ENCODE results near the gene MX2.

DNA sequence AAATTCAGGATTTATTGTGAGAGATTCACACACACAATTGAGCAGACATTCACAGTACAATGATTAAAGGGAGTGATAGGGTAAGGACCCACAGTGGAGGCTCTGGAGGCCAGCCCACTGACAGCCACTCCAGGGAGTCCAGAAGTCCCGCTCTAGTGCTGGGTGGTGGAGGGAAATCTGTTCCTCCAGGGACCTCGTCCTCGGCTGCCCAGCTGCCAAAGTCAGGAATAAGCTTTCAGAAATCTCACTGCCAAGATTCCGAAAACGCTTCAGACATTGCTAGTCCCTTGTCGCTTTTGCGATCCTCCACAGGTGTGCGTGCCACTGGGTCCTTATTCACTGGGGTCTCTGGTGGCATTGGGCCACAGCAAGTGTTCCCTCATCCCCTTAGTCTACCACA is 66.5 kb downstream of the MX2 start:
- TF ChIP-seq RFX5 (IDR thresholded peaks at IDR 0.05; ENCODE audit: borderline replicate concordance, low read depth, low read length) (no peak), CHD1 (IDR thresholded peaks at IDR 0.05; ENCODE audit: low read depth, low read length) (no peak), TAF1 (IDR thresholded peaks at IDR 0.05; ENCODE audit: low read depth, low read length) (no peak), EP300 (IDR thresholded peaks at IDR 0.05; ENCODE audit: borderline replicate concordance in 1 of 2, low read depth in 2 of 2, low read length in 2 of 2) (no peak), SIX5 (IDR thresholded peaks at IDR 0.05; ENCODE audit: low read depth, low read length) (no peak), POLR2A (IDR thresholded peaks at IDR 0.05; ENCODE audit: control extremely low read depth in 1 of 2, low read depth in 2 of 2, low read length in 2 of 2) (no peak), SIN3A (conservative IDR thresholded peaks at IDR 0.05 in 1 of 2, IDR thresholded peaks at IDR 0.05 in 1 of 2; ENCODE audit: low read depth in 1 of 2, low read length in 2 of 2) (no peak), GTF2F1 (IDR thresholded peaks at IDR 0.05; ENCODE audit: borderline replicate concordance, low read depth, low read length) (no peak), NANOG (IDR thresholded peaks at IDR 0.05; ENCODE audit: insufficient read depth, low read depth, low read length, poor library complexity, severe bottlenecking) (no peak)
- TF ChIP-seq, protein P1, sequence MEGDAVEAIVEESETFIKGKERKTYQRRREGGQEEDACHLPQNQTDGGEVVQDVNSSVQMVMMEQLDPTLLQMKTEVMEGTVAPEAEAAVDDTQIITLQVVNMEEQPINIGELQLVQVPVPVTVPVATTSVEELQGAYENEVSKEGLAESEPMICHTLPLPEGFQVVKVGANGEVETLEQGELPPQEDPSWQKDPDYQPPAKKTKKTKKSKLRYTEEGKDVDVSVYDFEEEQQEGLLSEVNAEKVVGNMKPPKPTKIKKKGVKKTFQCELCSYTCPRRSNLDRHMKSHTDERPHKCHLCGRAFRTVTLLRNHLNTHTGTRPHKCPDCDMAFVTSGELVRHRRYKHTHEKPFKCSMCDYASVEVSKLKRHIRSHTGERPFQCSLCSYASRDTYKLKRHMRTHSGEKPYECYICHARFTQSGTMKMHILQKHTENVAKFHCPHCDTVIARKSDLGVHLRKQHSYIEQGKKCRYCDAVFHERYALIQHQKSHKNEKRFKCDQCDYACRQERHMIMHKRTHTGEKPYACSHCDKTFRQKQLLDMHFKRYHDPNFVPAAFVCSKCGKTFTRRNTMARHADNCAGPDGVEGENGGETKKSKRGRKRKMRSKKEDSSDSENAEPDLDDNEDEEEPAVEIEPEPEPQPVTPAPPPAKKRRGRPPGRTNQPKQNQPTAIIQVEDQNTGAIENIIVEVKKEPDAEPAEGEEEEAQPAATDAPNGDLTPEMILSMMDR (IDR thresholded peaks at IDR 0.05; ENCODE audit: control extremely low read depth in 1 of 3, insufficient read depth in 1 of 3, low read depth in 1 of 3, low read length in 3 of 3) = no peak
- TF ChIP-seq, protein P2, sequence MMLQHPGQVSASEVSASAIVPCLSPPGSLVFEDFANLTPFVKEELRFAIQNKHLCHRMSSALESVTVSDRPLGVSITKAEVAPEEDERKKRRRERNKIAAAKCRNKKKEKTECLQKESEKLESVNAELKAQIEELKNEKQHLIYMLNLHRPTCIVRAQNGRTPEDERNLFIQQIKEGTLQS (IDR thresholded peaks at IDR 0.05; ENCODE audit: insufficient read depth, low read depth, low read length) = no peak
- TF ChIP-seq, protein P3, sequence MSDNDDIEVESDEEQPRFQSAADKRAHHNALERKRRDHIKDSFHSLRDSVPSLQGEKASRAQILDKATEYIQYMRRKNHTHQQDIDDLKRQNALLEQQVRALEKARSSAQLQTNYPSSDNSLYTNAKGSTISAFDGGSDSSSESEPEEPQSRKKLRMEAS (IDR thresholded peaks at IDR 0.05) = no peak
